Activated CD4-positive, alpha-beta T cell treated with anti-CD3 and anti-CD28 coated beads for 48 hours (primary cell): Measurements from ENCODE around the gene CHKA.

Source experiments
- DNase-seq: peaks from one replicate; pipeline ENCODE4 v3.0.0-alpha.2; 2020

CHKA gene

GRCh38 chr11:68142441-68143309, 21.5 kb upstream of the CHKA start:
- DNase-seq = no peak

DNA sequence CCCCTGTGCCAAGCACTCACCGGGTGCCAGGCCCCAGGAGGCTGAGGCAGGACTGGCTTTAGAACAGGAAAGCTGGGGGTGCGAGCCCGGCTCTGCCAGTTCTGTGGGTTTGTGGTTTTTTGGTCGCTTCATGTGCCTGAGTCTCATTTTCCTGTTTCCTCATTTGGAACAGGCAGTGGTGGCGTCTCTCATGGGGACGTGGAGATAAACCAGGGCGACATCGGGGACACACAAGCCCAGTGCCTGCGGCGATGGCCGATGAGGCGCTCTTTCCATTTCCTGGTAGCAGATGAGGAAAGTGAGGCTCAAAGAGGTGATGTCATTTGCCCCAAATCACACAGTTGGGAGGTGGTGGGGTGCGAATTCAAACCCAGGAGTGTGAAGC, 20.8 kb upstream of the CHKA start:
- DNase-seq = peak; percentile 75

DNA sequence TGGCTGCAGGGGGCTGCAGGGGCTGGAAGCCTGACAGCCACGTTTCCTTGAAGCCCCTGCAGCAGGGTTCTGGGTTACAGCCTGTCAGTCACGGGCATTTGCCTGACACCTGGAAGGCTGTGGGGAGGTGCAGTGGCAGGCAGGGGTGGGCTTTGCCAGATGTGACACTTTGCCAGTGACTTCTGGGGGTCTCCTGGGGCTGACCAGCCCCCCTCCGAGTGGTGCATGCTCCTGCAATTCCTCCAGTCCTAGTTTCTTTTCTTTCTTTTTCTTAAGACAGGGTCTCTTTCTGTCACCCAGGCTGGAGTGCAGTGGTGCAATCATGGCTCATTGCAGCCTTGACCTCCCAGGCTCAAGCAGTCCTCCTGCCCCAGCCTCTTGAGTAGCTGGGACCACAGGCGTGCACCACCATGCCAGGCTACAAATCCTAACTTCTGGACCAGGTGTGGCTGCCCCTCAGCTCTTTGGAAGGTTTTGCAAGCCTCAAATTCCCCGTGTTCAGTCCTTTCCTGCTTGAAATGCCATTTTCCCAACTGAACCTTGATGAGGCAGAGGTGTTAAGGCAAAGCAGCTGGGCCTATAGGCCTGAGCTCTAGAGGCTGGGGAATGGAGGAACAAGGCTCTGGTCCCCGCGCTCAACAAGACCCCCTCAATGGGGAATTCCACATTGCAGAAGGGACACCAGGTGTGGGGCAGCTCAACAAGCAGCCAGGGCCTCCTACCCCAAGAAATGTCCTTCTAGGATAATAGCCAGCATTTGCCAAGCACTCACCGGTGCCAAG, 20.2 kb upstream of the CHKA start:
- DNase-seq = no peak

DNA sequence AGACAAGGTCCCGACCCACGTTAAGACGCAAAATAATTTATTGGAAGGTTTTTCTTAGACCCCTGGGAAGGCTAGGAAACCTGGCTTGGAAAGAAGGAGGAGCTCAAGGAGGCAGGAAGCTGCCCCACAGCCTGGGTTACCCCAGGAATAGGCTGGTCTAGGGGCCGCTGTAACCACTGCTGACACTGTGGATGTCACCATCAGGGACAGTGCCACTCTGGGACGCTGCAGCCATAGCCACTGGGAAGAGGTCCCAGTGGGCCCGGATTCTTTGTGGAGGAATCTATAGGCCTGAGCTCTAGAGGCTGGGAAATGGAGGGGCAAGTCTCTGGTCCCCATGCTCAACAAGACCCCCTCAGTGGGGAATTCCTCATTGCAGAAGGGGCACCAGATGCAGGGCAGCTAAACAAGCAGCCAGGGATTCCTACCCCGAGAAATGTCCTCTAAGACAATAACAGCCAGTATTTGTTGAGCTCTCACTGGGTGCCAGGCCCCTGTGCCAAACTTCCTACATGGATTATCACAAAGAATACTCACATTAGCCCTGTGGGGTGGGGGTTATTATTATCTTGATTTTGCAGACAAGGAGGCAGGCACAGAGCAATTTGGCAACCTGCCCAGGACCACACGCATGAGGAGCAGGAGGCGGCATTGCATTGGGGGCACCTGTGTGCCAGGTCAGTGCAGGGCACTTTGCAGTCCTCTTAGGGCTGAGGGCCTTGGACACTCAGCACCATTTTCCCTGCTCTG, 19.5 kb upstream of the CHKA start:
- no peak for DNase-seq

- DNase-seq = no peak
These were observed 17.0 kb upstream of the CHKA start for GRCh38 chr11:68138237-68138636.

DNA sequence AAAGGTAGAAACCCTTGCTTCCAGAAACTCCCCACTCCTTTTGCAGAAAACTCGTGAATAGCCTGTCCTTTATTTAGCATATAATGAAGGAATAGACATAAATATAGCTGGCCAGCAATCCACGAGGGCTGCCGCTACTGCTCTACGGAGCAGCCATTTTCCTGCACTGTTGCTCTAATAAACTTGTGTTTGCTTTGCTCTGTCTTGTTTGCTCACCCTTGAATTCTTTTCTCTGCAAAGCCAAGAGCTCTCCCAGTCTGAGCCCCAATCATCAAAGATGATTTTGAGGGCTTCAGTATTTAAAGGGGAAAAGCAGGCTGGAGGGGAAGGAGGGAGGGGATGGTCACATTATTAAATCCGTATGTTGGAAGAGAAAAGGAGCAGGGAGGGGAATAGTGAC, 16.6 kb upstream of the CHKA start:
- no peak for DNase-seq

DNA sequence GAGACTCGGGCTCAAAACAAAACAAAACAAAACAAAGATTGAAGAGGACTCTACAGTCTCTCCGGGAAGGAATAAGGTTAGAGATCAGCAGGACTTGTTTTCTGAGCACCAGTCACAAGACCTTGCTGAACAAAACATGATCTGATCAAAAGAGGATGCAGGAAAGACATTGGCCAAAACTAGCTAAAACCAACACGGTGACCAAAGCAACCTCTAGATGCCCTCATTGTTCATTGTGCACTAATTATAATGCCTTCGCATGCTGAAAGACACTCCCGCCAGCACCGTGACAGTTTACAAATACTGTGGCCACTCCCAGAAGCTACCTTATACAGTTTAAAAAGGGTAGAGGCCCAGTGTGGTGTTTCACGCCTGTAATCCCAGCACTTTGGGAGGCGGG, 15.7 kb upstream of the CHKA start:
- DNase-seq = no peak

- DNase-seq = no peak
These were observed 14.0 kb upstream of the CHKA start for GRCh38 chr11:68135161-68135560.

DNA sequence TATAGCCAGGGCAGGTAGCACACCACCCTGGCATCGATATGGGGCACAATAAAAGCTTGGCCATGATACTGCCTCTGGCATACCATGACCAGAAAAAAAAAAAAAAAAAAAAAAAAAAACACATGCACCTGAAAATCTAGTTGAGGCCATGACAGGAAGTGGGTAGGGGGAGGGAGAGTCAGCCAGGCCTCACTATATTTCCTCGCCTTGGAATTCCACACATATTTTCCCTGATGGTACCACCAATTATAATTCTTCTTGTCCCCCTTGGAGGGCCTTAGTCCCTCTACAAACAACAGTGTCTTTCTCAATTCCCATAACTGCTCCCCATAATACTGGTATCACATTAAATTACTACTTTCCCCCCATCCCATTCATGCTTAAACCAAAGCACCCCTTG, 12.6 kb upstream of the CHKA start:
- no peak for DNase-seq

GRCh38 chr11:68130121-68130520, 8.9 kb upstream of the CHKA start:
- no peak for DNase-seq

- DNase-seq = no peak
These were observed 7.6 kb upstream of the CHKA start for GRCh38 chr11:68128682-68129327.

- no peak for DNase-seq
These were observed 6.8 kb upstream of the CHKA start for GRCh38 chr11:68127714-68128681.

DNA sequence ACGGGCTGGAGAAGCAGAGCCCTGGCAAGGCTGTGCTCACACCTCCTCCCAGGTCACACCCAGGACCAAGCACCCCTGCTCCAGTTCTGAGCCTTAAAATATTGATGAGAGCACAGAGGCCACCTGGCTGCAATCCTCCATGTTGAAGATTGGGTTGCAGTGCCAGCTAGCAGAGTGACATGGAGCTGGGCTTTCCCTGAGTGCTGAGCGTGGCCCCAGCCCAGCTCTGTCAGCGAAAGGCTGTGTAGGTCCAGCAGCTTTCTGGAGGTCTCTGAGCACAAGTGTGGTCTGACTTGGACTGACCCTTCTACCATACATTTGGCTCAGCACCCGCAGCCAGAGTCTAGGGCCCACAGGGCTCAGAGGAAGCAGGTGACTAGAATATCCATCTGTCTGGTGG, 4.0 kb upstream of the CHKA start:
- DNase-seq = no peak

GRCh38 chr11:68122936-68123539, 1.9 kb upstream of the CHKA start:
- DNase-seq = no peak

- peak; percentile 55 for DNase-seq
These were observed 718 bp downstream of the CHKA start for GRCh38 chr11:68120273-68121066.

GRCh38 chr11:68118706-68119448, 2.3 kb downstream of the CHKA start:
- DNase-seq = no peak

DNA sequence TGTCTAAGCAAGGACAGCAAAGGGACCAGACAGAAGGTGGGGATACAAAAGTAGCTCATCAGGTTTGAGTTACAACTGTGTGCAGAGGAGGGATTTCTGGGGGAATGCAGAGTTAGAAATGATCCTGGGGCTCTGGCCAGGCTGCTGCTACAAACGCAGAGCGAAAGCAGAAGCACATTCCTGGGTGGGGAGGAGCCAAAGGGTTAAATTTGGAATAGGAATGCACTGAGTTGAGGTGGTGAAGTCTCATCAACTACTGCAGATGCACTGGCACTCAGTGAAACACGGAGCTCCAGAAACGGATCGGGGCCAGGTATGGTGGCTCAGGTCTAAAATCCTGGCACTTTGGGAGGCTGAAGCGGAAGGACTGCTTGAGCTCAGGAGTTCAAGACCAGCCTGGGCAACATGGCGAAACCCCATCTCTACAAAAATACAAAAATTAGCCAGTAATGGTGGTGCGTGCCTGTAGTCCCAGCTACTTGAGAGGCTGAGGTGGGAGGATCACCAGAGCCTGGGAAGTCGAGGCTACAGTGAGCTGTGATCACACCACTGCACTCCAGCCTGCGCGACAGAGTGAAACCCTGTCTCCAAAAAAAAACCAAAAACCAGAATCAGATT, 3.2 kb downstream of the CHKA start:
- DNase-seq = no peak

DNA sequence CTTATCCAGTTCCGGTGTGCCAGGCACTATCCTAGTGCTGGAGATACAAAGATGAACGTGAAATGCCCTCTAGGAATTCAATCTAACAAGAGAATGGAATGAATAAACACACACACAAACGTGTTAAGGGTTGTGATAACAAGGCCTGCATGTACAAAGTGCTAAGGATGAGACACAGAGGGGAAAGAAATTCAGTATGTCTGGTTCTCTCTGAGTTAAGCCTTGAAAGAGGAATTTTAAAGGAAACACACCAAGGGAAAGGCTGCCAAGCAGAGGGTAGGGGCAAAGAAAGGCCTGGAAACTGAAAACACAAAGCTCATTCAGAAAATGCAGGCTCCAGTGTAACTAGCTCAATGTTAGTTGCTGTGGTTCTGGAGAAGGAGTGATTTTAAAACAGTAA, 4.2 kb downstream of the CHKA start:
- no peak for DNase-seq

GRCh38 chr11:68116126-68116525, 5.1 kb downstream of the CHKA start:
- no peak for DNase-seq
